ENCODE results near the gene DOCK4. TPM values are rescaled to one million over a fixed set of nuclear protein-coding genes. Genes with fewer than 3 reads are reported as not detected.

DOCK4 gene
- total and polyA plus RNA-seq, 3 donors from 2014 or later = 5.4 to 17.1 (median 12.4) TPM

GRCh38 chr7:111836592-111836991 lies 369.6 kb downstream of the DOCK4 start:
- 88 to 90% methylated on average over 1 of the region's 1 CpG for WGBS, 2 donors
- H3K27ac ChIP-seq = no peak overlapping the region
- H3K4me1 ChIP-seq = no peaks in the 10 kb centered on the region
- TF ChIP-seq CTCF (IDR thresholded peaks at IDR 0.05) (no peak), POLR2A (IDR thresholded peaks at IDR 0.05) (no peak)
- no peak overlapping the region for H3K4me3 ChIP-seq
- intact Hi-C loops (cut with DNase I; ENCODE audit: low total_unique reads) = no loop called here
- no peaks in the 10 kb centered on the region for H3K9me3 ChIP-seq
- H3K27me3 ChIP-seq = no peaks in the 10 kb centered on the region
- no peak for DNase-seq
- no peaks in the 10 kb centered on the region for H3K36me3 ChIP-seq (ENCODE audit: low read depth, missing control alignments)

GRCh38 chr7:111835066-111835465 lies 371.1 kb downstream of the DOCK4 start:
- no peak overlapping the region for H3K27ac ChIP-seq
- H3K9me3 ChIP-seq = no peaks in the 10 kb centered on the region
- no peak overlapping the region for H3K4me3 ChIP-seq
- H3K36me3 ChIP-seq (ENCODE audit: low read depth, missing control alignments) = no peaks in the 10 kb centered on the region
- H3K27me3 ChIP-seq = no peaks in the 10 kb centered on the region
- intact Hi-C loops (cut with DNase I; ENCODE audit: low total_unique reads) = no loop called here
- TF ChIP-seq CTCF (IDR thresholded peaks at IDR 0.05) (no peak), POLR2A (IDR thresholded peaks at IDR 0.05) (no peak)
- no peaks in the 10 kb centered on the region for H3K4me1 ChIP-seq
- no peak for DNase-seq

- 78 to 88% methylated on average over 2 of the region's 2 CpGs for WGBS, 2 donors
- no peak for DNase-seq
Observed at GRCh38 chr7:111834367-111834766, 371.8 kb downstream of the DOCK4 start.

GRCh38 chr7:111833466-111833865 lies 372.7 kb downstream of the DOCK4 start:
- Histone ChIP-seq H3K4me3 (no peak overlapping the region), H3K9me3 (no peaks in the 10 kb centered on the region), H3K27ac (no peak overlapping the region), H3K4me1 (no peaks in the 10 kb centered on the region), H3K27me3 (no peaks in the 10 kb centered on the region), H3K36me3 (ENCODE audit: low read depth, missing control alignments) (no peaks in the 10 kb centered on the region)
- intact Hi-C loops (cut with DNase I; ENCODE audit: low total_unique reads) = no loop called here
- no peak for DNase-seq
- TF ChIP-seq POLR2A (IDR thresholded peaks at IDR 0.05) (no peak), CTCF (IDR thresholded peaks at IDR 0.05) (no peak)

More at GRCh38 chr7:111834367-111834766, 371.8 kb downstream of the DOCK4 start:
- no peak overlapping the region for H3K4me3 ChIP-seq
- no peaks in the 10 kb centered on the region for H3K36me3 ChIP-seq (ENCODE audit: low read depth, missing control alignments)
- TF ChIP-seq CTCF (IDR thresholded peaks at IDR 0.05) = no peak
- TF ChIP-seq POLR2A (IDR thresholded peaks at IDR 0.05) = no peak
- no peaks in the 10 kb centered on the region for H3K4me1 ChIP-seq
- no peaks in the 10 kb centered on the region for H3K27me3 ChIP-seq
- intact Hi-C loops (cut with DNase I; ENCODE audit: low total_unique reads) = no loop called here
- H3K9me3 ChIP-seq = no peaks in the 10 kb centered on the region
- no peak overlapping the region for H3K27ac ChIP-seq

- TF ChIP-seq POLR2A (IDR thresholded peaks at IDR 0.05) (no peak), CTCF (IDR thresholded peaks at IDR 0.05) (no peak)
- no peaks in the 10 kb centered on the region for H3K4me1 ChIP-seq
- WGBS, 2 donors = 79 to 85% methylated on average over 5 of the region's 5 CpGs
- H3K27ac ChIP-seq = no peak overlapping the region
- no peak overlapping the region for H3K4me3 ChIP-seq
- H3K9me3 ChIP-seq = no peaks in the 10 kb centered on the region
- no peaks in the 10 kb centered on the region for H3K36me3 ChIP-seq (ENCODE audit: low read depth, missing control alignments)
- no peaks in the 10 kb centered on the region for H3K27me3 ChIP-seq
- DNase-seq = no peak
- intact Hi-C loops (cut with DNase I; ENCODE audit: low total_unique reads) = no loop called here
Observed at GRCh38 chr7:111832174-111832573, 374.0 kb downstream of the DOCK4 start.

All from testis (tissue), 3 donors.